ENCODE measurements around the gene CYP20A1.

Gene CYP20A1

GRCh38 chr2:203240491-203240890 is 1.7 kb downstream of the CYP20A1 start:
- no peak for TF ChIP-seq FOXP2 (optimal IDR thresholded peaks at IDR 0.05; ENCODE audit: borderline replicate concordance, extremely low read depth, extremely low read length, insufficient read depth)

GRCh38 chr2:203242518-203242917 is 3.7 kb downstream of the CYP20A1 start:
- TF ChIP-seq REST (IDR thresholded peaks at IDR 0.05; ENCODE audit: insufficient read depth in 1 of 2, low read depth in 2 of 2, low read length in 2 of 2): no peak
- TF ChIP-seq TAF1 (IDR thresholded peaks at IDR 0.05; ENCODE audit: borderline replicate concordance, insufficient read depth, low read length): no peak

- TF ChIP-seq POLR2AphosphoS5 (IDR thresholded peaks at IDR 0.05; ENCODE audit: low read depth, low read length): no peak
- no peak for TF ChIP-seq FOXP2 (optimal IDR thresholded peaks at IDR 0.05; ENCODE audit: borderline replicate concordance, extremely low read depth, extremely low read length, insufficient read depth)
- TF ChIP-seq REST (IDR thresholded peaks at IDR 0.05; ENCODE audit: insufficient read depth in 1 of 2, low read depth in 2 of 2, low read length in 2 of 2): no peak
- no peak for TF ChIP-seq TAF1 (IDR thresholded peaks at IDR 0.05; ENCODE audit: borderline replicate concordance, insufficient read depth, low read length)
- no peak for TF ChIP-seq SIN3A (IDR thresholded peaks at IDR 0.05; ENCODE audit: borderline replicate concordance, insufficient read depth, low read length)
Measured at GRCh38 chr2:203246646-203247045, 7.8 kb downstream of the CYP20A1 start.

DNA sequence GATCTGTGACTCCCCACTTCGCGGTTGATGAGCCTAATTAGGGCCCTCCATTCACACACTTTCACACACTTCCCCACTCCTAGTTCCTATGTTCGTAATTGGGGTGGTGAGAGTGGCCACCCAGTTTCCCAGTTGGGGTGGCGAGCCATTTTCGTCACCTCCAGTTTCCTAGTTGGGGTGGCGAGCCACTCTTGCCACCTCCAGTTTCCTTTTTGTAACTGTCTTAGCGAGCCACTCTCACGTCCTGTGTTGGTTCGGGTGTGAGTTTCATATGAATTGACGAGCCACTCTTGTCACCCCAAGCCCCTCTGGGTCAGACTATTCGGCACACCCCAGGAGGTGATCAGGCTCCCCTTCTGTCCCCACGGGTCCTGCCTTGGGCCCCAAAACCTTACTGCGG is 14.0 kb downstream of the CYP20A1 start:
- TF ChIP-seq TAF1 (IDR thresholded peaks at IDR 0.05; ENCODE audit: borderline replicate concordance, insufficient read depth, low read length) (no peak), REST (IDR thresholded peaks at IDR 0.05; ENCODE audit: insufficient read depth in 1 of 2, low read depth in 2 of 2, low read length in 2 of 2) (no peak), POLR2AphosphoS5 (IDR thresholded peaks at IDR 0.05; ENCODE audit: low read depth, low read length) (no peak), SIN3A (IDR thresholded peaks at IDR 0.05; ENCODE audit: borderline replicate concordance, insufficient read depth, low read length) (no peak), FOXP2 (optimal IDR thresholded peaks at IDR 0.05; ENCODE audit: borderline replicate concordance, extremely low read depth, extremely low read length, insufficient read depth) (no peak)

GRCh38 chr2:203261326-203262159 is 22.7 kb downstream of the CYP20A1 start:
- TF ChIP-seq TAF1 (IDR thresholded peaks at IDR 0.05; ENCODE audit: borderline replicate concordance, insufficient read depth, low read length) (no peak), REST (IDR thresholded peaks at IDR 0.05; ENCODE audit: insufficient read depth in 1 of 2, low read depth in 2 of 2, low read length in 2 of 2) (no peak), SIN3A (IDR thresholded peaks at IDR 0.05; ENCODE audit: borderline replicate concordance, insufficient read depth, low read length) (no peak), POLR2AphosphoS5 (IDR thresholded peaks at IDR 0.05; ENCODE audit: low read depth, low read length) (no peak), FOXP2 (optimal IDR thresholded peaks at IDR 0.05; ENCODE audit: borderline replicate concordance, extremely low read depth, extremely low read length, insufficient read depth) (no peak)
